ENCODE data around the gene DSCAML1. TPM values are rescaled to one million over a fixed set of nuclear protein-coding genes. Genes with fewer than 3 reads are reported as not detected.

Gene DSCAML1
- total RNA-seq, 1 experiment from 2014 or later: 0.90 TPM

GRCh38 chr11:117834068-117834810 is 37.2 kb upstream of the DSCAML1 start (continued):
- TF ChIP-seq ATF6 (CRISPR knock-in tag; IDR thresholded peaks at IDR 0.05) (no peak), HMGXB4 (CRISPR knock-in tag; IDR thresholded peaks at IDR 0.05) (no peak), JUN (CRISPR knock-in tag; IDR thresholded peaks at IDR 0.05) (no peak), ZNF232 (CRISPR knock-in tag; IDR thresholded peaks at IDR 0.05) (no peak), ZNF121 (CRISPR knock-in tag; IDR thresholded peaks at IDR 0.05) (no peak), ZNF281 (CRISPR knock-in tag; IDR thresholded peaks at IDR 0.05) (no peak), GTF2I (CRISPR knock-in tag; conservative IDR thresholded peaks at IDR 0.05) (no peak)

GRCh38 chr11:117833401-117833891 is 36.4 kb upstream of the DSCAML1 start:
- POLR2A ChIA-PET: no interaction called here

More at GRCh38 chr11:117833401-117833891, 36.4 kb upstream of the DSCAML1 start:
- H3K9me3 Mint-ChIP-seq: no peaks in the 10 kb centered on the region
- CTCF ChIA-PET: interaction anchor here (0.6 to 3.3 kb wide), 10 partner anchors 9 to 220 kb away, joined by 3 to 23 read pairs (median 4); partner anchors contain the start of gene FXYD2
- H3K4me1 Mint-ChIP-seq: peaks cover 27% of the 10 kb centered on the region
- H3K27ac Mint-ChIP-seq: no peak overlapping the region
- peaks cover 2% of the 10 kb centered on the region; the same call in 1 of the 2 replicates for H3K27me3 Mint-ChIP-seq (ENCODE audit: low read depth)
- DNase-seq (ENCODE audit: low spot score) (no peak), ATAC-seq (no peak)
- no peak overlapping the region for H3K4me3 Mint-ChIP-seq
- no peak for TF ChIP-seq CTCF (IDR thresholded peaks at IDR 0.05)
- no peak for TF ChIP-seq ZMAT4 (CRISPR knock-in tag; IDR thresholded peaks at IDR 0.05)
- TF ChIP-seq ZBTB43 (CRISPR knock-in tag; IDR thresholded peaks at IDR 0.05): no peak
- TF ChIP-seq ZNF281 (CRISPR knock-in tag; IDR thresholded peaks at IDR 0.05): no peak
- TF ChIP-seq FOXJ3 (CRISPR knock-in tag; IDR thresholded peaks at IDR 0.05; ENCODE audit: borderline replicate concordance): no peak
- TF ChIP-seq USF1 (CRISPR knock-in tag; IDR thresholded peaks at IDR 0.05): no peak
- no peak for TF ChIP-seq HMGA2 (CRISPR knock-in tag; IDR thresholded peaks at IDR 0.05)
- TF ChIP-seq TEAD1 (CRISPR knock-in tag; IDR thresholded peaks at IDR 0.05): no peak
- no peak for TF ChIP-seq ESRRA (CRISPR knock-in tag; IDR thresholded peaks at IDR 0.05; ENCODE audit: borderline replicate concordance)
- no peak for TF ChIP-seq GABPB1 (CRISPR knock-in tag; IDR thresholded peaks at IDR 0.05)
- TF ChIP-seq ZNF423 (CRISPR knock-in tag; IDR thresholded peaks at IDR 0.05): no peak
- TF ChIP-seq NFATC4 (CRISPR knock-in tag; IDR thresholded peaks at IDR 0.05): no peak
- TF ChIP-seq ATF2 (CRISPR knock-in tag; IDR thresholded peaks at IDR 0.05; ENCODE audit: borderline replicate concordance, low read depth): no peak
- no peaks in the 10 kb centered on the region for H3K36me3 Mint-ChIP-seq
